CD4-positive, alpha-beta T cell treated with Interleukin-2 at 100 ng/mL for 4 hours (primary cell): ENCODE measurements around the gene LHX3.
"Not testable (repeated sequence)": the region's sequence is repeated elsewhere in the genome, so short reads cannot be mapped to it uniquely, and the experiment has no call there.

Source experiments
- DNase-seq: peaks from one replicate; pipeline ENCODE4 v3.0.0-alpha.2; 2020; ENCODE audit warnings: low spot score

The LHX3 gene

GRCh38 chr9:136241542-136241941 lies 36.6 kb upstream of the LHX3 start:
- DNase-seq = no peak

DNA sequence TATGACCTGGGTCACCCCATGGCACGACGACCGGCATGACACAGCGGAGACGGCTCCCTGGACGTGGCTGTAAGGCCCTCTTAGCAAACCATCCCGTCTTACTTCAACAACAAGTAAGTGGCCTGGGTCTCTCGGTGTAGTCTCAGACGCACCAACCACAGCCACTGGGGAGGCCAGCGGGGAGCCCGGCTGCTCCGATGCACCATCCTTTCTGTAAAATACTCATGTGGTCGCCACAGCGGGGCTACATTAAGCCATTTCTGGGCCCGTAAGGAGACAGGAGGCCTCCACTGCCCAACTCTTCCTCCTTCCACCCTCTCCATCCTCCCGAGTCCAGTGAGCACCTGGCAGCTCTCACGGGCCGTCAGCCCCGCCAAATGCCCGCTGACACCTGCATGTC lies 36.0 kb upstream of the LHX3 start:
- no peak for DNase-seq

- DNase-seq = no peak
These were observed 35.0 kb upstream of the LHX3 start for GRCh38 chr9:136239983-136240330.

DNA sequence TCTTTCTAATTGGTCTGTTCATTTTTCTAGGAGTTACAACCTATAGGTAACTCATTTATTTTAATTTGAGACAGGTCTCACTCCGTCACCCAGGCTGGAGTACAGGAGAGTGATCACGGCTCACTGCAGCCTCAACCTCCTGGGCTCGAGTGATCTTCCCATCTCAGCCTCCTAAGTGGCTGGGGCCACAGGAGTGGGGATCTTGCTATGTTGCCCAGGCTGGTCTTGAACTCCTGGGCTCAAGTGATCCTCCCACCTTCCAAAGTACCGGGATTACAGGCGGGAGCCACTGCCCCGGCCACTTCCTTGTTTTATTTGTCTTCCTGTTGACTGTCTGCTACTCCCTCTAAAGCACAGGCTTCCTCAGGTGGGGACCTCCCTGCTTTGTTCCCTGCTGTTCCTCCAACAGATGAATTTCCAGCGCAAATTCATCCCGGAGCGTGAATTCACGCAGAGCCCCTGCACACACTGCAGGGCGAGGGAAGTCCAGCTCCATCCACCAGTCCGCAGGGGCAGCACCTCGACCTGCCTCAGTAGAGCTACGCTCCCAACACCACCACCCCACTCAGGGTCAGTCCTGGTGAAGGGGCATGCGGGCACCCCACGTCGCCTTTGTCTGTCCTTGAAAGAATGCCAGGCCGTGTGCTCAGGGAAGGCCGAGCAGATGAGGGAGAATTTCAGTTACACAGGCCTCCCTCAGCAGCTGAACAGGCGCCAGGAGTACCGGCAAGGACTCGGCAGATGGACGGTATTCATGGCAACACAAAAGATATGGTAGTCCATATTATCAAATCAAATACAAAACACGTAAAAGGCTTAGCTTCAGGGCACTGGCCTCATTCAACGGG lies 34.4 kb upstream of the LHX3 start:
- no peak for DNase-seq

DNA sequence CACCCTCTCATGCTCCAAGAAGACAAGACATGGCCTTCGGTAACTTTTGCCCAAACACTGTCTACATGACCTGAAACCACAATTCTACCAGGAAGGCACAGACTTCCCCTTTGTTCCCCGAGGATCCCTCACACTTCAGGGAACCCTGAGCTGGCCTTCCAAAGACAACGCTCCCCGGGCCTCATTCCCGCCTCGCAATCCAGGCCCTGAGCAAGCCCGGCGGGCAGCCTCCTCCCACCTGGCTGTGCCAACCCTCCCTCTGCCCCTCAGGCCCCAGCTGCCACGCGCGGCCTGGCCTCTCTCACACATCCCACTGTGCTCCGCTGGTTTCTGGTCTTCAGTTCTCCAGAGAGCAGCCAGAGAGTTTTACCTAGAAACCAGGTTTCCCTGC lies 33.4 kb upstream of the LHX3 start:
- DNase-seq = no peak

GRCh38 chr9:136237486-136238341 lies 32.8 kb upstream of the LHX3 start:
- no peak for DNase-seq

DNA sequence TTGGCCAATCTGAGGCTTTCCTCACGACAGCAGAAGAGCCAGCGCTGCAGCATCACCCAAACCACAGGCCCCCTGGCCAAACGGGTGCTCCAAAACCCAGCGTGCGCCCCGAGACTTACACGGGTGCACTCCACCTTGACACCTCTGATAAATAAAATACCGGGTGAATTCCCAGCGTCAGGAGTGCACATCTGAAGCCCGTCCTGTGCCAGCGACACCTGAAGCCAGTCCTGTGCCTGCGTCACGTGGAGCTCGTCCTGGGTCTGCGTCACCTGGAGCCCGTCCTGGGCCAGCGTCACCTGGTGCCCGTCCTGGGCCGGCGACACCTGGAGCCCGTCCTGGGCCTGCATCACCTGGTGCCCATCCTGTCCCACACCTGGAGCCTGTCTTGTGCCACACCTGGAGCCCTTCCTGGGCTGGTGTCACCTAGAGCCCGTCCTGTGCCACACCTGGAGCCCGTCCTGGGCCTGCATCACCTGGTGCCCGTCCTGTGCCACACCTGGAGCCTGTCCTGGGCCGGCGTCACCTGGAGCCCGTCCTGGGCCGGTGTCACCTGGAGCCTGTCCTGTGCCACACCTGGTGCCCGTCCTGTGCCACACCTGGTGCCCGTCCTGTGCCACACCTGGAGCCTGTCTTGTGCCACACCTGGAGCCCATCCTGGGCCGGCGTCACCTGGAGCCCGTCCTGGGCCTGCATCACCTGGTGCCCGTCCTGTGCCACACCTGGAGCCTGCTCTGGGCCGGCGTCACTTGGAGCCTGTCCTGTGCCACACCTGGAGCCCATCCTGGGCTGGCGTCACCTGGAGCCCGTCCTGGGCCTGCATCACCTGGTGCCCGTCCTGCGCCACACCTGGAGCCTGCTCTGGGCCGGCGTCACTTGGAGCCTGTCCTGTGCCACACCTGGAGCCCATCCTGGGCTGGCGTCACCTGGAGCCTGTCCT lies 31.8 kb upstream of the LHX3 start:
- not testable (repeated sequence) for DNase-seq

GRCh38 chr9:136235709-136236455 lies 31.0 kb upstream of the LHX3 start:
- no peak for DNase-seq

DNA sequence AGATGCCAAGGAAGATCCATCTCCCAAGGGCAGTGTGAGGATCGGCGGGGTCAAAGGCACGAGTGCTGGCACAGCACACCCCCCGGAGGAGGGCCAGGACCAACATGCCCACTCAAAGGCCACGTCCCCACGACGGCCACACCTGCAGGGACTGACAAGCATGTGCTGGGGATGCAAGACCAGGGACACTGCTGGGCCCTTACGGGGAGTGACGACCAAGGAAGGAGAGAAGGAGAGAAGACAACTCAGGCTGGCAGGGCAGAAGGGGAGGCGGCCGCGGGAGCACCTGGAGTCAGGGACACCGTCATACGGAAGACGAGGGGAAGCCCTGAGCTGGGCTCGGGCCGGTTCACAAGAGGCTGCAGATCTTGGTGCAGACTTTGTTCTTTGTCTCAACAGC lies 30.2 kb upstream of the LHX3 start:
- DNase-seq = no peak

DNA sequence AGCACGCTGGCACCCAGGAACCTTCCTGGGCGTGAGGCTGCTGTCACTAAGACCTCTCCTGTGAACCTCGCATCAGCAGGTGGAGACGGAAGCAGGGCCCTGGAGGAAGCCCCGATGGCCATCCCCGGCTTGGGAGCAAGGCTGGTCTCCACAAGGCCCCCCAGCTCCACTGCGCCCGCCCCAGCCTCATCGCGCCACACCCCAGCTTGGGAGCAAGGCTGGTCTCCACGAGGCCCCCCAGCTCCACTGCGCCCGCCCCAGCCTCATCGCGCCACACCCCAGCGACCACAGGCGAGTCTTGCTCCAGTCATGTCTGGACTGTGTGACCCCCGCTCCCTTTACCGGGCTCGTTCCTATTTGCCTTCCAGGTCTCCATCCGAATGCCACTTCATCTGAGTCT lies 29.7 kb upstream of the LHX3 start:
- DNase-seq = no peak

DNA sequence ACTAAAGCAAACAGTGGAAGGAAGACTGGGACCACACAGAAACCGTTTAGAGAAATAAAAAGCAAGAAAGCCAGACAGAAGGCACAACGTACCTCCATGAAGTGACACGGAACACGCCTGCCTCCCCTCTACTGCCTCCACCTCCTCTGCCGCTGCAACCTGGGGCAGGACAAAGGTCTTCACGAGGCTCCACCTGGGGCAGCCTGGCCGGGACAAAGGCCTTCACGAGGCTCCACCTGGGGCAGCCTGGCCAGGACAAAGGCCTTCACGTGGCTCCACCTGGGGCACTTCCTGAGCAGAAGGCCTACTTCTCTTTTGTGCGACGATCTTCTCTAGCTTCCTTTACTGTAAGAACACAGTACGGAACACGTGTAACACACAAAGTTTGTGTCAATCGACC lies 28.9 kb upstream of the LHX3 start:
- no peak for DNase-seq

GRCh38 chr9:136233411-136233810 lies 28.5 kb upstream of the LHX3 start:
- no peak for DNase-seq

GRCh38 chr9:136232969-136233368 lies 28.0 kb upstream of the LHX3 start:
- no peak for DNase-seq

GRCh38 chr9:136231478-136232297 lies 26.8 kb upstream of the LHX3 start:
- DNase-seq = peak; percentile 13

- DNase-seq = no peak
These were observed 25.8 kb upstream of the LHX3 start for GRCh38 chr9:136230773-136231172.

GRCh38 chr9:136230365-136230764 lies 25.4 kb upstream of the LHX3 start:
- DNase-seq = no peak

- no peak for DNase-seq
These were observed 24.5 kb upstream of the LHX3 start for GRCh38 chr9:136229096-136230065.

- DNase-seq = no peak
These were observed 23.4 kb upstream of the LHX3 start for GRCh38 chr9:136228107-136228875.
